Loucy (cell line): ENCODE data around the gene TMEM114.

Experiments
- EZH2phosphoT487 ChIP-seq: fragments of 200-600 bp; IDR thresholded peaks from 2 replicates; pipeline ENCODE4 v1.6.1; 2018; ENCODE audit warnings: antibody characterized with exemption, mild to moderate bottlenecking, moderate library complexity, borderline replicate concordance
- TF ChIP-seq, protein P1 (sequence below): fragments of 200-600 bp; sonication (generic); conservative IDR thresholded peaks from 2 replicates; pipeline ENCODE4 v1.5.1; 2014; ENCODE audit warnings: mild to moderate bottlenecking, antibody characterized with exemption, low read length

- TF ChIP-seq, protein P1, sequence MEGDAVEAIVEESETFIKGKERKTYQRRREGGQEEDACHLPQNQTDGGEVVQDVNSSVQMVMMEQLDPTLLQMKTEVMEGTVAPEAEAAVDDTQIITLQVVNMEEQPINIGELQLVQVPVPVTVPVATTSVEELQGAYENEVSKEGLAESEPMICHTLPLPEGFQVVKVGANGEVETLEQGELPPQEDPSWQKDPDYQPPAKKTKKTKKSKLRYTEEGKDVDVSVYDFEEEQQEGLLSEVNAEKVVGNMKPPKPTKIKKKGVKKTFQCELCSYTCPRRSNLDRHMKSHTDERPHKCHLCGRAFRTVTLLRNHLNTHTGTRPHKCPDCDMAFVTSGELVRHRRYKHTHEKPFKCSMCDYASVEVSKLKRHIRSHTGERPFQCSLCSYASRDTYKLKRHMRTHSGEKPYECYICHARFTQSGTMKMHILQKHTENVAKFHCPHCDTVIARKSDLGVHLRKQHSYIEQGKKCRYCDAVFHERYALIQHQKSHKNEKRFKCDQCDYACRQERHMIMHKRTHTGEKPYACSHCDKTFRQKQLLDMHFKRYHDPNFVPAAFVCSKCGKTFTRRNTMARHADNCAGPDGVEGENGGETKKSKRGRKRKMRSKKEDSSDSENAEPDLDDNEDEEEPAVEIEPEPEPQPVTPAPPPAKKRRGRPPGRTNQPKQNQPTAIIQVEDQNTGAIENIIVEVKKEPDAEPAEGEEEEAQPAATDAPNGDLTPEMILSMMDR = no peak
- TF ChIP-seq EZH2phosphoT487 = no peak
These were observed 24.8 kb downstream of the TMEM114 start for GRCh38 chr16:8565498-8565897.
